Effector CD8-positive, alpha-beta T cell (primary cell): ENCODE data around the gene BNC2.

Experiments used
- DNase-seq: peaks from one replicate; lab custom pipeline; 2025; lab: John Stamatoyannopoulos, UW

Gene BNC2

DNA sequence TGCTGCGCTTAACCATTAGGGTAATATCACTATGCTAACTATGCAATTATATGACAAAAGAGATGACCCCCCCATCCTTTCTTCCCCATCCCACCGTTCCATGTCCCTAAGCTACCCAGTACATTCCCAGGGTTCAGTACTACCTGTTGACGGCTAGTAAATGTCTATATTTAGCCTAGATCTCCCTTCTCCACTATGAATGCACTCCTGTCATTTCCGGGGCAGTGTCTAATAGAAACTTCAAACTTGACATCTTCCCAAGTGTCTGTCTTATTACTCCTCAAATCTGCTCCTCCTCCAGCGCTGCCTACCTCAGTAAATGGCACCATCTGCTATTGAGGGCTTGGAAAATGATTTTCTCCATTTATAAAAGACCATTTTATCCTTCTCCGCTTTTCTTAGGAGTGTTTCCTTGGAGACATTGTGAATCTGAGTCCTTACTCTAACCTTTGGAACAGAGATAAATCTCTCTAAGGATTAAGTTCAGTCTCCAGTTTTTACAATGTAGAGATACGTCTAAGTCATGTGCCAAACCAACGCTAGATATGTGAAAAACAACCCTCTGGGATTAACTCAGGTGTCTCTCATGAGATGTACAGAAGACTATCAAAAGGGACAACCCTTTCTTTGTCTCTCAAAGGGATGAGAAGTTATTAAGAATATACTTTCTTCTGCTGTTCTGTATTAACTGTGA, 114.9 kb downstream of the BNC2 start:
- DNase-seq = no peak

DNA sequence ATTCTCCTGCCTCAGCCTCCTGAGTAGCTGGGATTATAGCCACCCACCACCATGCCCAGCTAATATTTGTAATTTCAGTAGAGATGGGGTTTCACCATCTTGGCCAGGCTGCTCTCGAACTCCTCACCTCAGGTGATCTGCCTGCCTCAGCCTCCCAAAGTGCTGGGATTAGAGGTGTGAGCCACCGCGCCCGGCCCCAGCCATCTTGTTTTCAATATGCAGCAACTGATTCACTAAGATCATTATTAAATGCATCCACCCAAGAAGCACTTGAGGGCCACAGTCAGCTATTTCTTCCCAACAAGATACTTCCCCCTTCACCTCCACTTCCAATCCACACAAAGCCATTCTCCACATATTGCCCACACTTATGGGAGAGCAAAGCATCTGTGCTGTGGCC, 115.8 kb downstream of the BNC2 start:
- no peak for DNase-seq

DNA sequence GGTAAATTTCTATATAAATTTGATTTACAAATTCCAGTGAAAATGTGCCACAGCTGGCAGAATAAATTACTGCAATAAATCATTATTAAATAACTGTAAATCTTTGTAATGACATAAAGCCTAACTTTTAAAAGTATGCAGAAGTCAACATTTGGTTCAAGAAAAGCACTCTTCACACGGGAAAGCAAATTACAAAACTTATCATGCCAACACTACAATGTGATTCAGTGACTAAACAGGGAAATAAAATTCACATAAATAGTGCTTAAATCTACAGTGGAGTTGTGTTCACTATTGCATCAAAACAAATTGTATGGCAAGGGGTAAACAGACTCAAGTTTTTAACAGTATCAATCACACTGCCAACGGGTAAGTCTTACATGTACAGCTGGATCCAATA, 117.2 kb downstream of the BNC2 start:
- DNase-seq = no peak

DNA sequence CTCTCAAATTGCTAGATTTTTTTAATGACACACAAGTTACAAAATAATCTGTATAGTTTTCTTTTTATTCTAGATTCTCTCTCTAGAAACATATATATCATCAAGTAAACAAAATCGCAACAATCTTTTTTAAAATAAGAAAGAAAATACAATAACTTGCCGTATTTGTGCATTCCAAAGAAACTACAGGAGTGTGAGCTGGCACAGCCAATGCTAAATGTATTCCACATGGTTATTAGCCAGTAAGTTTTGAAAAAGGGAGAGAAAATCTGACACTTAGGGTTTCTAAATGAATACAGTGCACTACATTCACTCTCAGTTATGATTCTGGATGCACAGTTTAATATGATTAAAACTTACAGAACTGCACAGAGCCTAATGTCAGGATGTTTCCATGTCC, 117.9 kb downstream of the BNC2 start:
- no peak for DNase-seq

DNA sequence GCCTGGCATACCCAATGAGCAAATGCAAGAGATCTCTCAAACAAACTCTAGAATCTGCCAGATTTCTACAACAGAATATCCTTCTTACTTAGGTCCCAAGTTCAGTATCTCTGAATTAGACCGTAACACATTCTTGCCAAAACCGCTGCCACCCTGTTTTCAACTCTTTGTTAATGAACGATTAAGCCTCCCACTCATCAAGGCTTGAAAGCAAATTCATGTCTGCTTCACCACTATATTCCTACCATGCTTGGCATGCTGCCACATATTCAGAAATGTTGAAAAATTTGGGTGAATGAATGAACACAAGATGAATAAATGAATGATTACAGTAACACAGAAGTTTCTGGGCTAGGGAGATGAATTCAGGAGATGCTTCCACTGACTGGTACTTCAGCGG, 119.9 kb downstream of the BNC2 start:
- no peak for DNase-seq

DNA sequence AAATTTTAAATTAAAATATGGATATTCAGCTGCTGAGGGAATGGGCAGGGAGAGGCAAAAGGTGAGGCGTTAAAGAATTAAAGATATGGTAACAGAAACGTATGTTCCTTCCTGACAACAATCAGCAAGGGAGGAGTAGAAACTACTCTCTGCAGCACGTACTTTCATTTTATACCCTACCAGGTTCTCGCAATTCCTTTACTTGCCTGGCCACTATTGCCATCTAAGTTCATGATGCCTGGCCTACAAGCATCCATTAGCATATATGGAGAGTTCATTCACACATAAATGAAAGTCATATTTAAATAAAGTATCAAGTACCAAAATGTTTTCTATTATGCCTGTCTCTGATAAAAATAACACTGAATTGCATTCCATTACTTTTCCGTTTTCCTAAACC, 125.1 kb downstream of the BNC2 start:
- no peak for DNase-seq

DNA sequence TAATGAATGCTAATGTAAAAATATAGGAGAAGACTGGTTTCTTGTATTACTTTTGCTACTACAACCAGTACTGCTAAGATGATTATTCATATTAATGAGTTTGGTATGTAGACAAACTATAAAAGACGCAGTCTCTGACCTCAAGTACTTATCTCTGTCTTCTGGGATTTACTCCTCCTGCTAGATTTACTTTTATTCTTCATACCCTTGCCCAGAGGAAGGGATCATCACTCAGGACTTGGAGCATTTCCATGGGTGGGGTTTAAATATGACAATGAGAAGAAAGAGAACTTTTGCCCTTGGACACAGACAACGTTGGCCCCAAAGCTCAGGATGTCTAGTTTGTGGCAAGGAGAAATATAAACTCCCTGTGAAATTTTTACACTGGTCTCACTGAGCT, 126.1 kb downstream of the BNC2 start:
- no peak for DNase-seq

DNA sequence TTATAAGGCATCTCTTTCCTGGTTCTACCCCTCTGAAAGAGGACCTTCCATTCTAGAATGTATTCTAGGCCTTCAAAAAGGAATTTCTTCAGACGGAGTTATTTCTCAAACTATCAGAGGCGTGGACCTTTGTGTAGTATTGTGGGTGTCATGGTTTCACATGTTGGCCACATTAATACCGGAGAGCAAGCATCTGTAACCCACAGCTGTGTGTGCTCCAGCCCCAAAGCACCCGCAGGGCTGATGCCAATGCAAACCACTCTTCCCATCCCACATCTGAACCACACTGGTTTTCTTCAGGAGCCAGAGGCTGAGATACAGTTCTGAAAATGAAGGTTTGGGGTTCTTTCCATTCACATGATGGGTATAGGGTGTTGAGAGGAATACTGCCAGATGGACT, 127.1 kb downstream of the BNC2 start:
- DNase-seq = no peak

DNA sequence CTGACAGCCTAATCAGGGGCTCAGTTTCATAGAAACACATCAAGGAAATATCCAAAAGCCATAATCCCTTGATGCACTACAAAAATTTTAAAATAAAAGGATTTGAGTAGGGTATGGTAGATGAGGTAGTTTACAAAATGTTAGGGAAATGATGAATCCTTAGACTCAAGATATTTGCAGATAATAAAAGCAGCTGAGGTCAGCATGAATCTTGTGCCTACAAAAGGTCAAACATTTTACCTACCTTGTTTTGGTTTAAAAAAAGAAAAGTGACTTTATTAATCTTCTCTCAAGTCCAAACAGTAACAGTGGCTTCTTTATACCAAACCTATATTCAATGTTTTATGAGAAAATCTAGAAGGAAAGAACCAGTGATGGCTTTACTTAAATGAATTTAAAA, 135.5 kb downstream of the BNC2 start:
- DNase-seq = no peak

DNA sequence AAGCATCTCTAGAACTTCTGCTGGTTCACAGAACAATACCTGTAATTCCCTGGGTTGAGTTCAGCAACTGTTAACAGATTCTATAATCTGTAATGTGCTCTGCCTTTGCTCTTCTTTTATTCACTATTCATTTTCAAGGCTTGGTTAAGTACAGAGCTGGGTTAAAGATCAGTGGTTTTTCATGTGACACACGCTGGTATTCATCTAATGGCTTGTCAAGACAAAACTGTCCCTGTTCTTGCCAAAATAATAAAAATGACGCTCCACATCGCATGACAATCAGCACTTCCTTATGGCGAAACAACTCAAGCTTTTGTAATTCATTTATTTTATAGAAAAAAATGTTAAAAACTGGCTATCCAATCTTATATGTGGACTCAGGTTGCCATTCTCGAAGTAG, 137.9 kb downstream of the BNC2 start:
- no peak for DNase-seq

DNA sequence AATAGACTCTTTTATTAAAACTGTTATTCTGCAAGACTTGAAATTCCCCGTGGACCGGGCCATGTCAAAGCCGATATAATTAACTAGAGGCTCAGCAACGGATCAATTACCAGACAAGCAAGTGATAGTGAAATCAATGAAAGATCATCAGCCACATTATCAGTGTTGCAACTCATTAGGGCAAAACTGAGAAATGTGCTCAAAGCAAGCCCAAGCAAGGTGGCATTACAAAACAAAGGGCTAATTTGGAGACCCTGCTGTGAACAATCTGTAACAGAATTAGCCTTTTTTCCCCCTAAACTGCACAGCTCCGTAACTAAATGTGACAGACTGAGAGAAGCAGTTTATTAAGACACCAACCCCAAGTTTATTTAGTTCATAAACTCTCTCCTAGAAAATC, 140.3 kb downstream of the BNC2 start:
- DNase-seq = no peak

DNA sequence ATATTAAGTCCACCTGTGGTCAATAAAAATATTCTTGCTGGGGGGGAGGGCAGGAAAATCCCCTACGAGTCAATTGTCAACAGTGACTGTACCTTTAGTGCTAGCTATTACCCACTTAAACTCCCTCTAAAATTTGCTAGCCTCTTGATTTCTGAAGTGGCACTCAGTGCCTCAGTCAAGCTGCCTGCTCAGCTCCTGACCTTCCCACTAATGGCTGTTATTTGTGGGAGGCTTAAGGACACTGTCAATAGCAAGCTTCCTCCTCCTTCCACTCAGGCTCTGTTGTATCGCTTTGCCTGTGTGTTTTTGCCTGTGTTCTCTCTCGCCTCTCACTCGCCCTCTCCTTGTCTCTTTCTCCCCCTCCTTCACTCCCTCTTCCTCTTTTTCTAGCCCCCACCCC, 140.8 kb downstream of the BNC2 start:
- DNase-seq = no peak

DNA sequence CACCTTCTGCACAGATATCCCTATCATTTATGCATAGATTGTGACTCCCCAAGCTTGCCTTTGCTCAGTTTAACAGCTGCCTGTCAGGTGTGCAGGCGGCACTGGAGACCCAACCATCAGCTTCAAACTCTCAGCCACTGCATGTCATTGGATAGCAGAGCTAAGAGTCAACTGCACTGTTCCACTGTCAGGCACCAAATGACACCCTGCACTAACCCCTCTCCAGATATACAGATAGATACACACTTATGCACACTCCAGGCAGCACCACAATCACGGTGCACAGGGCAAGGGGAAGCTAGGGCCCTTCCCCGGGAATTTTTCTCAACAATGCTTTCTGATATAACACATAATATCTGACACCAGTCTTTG, 142.3 kb downstream of the BNC2 start:
- no peak for DNase-seq

DNA sequence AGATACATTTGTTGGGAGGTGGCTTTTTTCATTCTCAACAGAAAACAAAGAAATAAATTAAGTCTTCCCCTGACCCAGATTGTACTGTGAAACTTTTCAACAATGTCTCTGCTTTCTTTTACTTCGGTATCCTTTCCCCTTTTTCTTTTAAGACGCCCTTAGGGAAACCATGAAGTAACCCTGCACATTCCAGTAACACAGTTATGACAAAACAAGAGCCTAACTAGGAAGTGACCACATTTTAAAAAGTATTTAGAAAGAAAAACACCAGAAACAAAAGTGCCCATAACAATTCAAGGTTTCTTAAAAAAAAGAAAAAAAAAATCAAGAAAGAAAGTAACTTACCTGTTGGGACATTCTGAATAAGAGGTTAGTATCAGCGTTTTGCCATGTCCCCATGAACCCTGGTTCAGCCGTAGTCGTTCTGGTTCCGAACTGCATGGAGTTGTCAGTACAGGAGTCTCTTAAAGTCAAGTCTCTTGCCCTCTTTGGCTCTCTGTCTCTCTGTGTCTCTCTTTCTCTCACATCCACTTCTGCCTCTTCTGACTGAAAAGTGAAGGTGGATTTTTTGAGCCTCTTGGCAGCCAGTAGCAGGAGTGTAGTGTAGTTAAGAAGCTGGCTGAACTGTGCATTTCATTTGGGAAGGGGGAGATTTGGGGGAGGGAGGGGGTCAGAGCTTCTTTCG, 142.9 kb downstream of the BNC2 start:
- DNase-seq = no peak

DNA sequence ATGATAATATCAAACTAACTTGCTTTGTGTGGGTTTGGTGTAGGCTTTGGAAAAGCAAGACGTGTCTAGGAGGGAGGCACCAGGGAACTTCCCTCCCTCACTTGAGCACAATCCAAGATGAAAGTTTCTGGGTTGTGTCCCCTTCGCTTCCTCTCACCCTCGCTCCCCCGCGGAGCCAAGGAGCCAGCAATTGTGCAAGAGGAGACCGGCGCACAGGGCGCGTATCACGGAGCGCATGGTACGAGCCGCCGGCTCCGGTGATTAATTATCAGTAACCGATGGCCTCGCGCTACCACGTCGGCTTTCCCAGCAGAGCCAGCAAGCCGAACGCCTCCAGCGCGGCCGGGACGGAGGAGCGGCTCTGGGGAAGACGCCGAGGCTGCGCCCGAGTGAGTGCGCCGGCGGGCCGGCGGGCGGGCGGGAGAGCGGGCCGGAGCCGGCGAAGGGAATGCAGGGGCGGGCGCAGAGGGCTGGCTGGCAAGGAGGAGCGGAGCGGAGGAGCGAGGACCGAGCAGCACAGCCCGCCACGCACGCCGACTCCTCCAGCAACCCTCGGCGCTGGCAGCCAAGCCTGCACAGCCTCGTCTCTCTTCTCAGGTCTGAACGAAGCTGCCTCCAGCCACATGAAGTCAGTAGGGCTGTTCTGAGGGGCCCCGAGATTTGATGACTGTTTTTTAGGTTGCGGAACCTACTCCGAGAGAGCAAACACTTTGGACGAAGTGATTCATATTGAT, 143.6 kb downstream of the BNC2 start:
- DNase-seq = no peak

DNA sequence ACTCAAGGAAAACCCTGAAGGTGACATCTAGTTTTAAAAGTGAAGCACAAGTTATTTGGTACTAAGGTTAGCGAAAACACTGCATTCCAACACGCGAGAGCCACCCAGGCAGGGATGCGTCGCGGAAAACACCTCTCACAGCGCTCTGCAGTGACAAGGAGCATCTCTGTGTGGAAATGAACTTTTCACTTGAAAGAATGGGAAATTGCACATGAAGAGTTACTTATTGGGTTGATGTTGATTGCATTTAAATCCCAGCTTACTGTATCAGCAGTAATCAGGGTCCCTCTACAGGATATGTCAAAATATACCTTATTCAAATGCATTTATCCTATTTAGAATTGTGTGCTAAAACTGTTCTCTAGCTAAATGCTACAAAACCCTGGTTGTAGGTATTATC, 144.4 kb downstream of the BNC2 start:
- DNase-seq = no peak

DNA sequence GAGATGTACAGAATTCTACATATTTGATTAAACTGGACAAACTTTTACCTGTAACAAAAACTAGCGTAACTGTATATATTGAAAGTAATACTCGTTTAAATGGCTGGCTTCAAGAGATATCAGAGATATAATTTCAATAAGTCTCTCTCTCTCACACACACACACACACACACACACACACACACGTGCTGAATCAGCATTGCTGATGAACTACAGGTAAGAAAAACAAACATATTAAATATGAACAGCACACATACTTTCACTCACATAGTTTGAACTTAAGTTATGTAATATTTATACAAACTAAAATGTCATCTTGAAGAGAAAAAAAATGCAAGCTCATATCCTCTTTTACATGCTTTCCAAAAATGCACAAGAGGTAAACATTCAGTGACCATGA, 145.4 kb downstream of the BNC2 start:
- DNase-seq = no peak

DNA sequence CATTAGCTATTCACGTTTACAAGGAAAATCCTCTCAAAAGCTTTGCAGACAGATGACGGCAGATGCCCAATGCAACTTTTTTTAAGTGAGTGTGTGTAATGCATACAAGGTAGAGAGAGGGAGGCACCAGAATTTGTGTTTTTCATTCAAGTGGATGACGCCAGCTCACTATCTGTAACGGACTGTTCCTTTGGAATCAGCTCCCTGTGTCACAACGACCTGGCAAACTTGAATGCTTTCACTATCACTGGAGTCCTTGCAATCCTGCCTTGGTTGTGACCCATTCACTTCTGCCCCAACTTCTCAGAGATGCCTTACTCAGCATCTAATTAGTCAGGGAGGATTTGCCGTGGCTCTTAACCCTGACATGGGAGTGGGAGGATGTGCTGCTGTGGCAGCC, 148.5 kb downstream of the BNC2 start:
- DNase-seq = no peak

DNA sequence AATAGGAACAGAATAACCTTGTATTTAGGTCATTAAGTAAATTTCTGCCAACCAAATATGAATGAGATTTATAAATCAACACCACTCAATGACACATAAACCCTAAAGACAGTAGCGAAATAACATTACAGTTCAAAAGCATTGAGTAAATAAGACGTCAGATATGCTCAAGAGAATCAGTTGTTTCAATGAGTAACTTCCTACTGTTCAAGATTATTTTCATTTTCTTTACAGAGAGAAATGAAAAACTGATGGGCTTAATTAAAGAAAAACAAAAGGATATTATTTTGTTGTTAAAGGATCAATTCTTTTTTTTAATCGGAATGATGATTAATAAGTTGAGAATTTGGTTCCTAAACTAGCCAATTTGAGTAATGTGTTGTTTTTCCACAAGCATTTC, 150.1 kb downstream of the BNC2 start:
- no peak for DNase-seq

DNA sequence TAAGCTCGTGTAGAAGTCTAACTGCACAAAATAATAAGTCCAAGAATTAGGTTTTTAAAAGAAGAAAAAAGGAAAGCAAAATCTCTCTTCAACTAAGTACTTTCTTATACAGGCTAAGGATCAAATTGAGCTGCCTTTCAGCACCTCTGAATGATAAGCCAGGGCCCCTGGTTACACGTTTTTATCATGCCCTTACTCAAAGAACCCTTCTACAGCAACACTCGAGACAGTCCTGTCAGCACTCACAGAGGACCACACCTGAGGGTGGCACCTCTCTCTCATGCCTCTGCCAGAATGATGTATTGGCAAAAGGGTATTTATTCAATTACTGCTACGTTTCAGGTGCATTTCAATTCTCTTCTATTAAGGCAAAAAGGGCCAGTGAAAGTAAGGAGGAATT, 150.5 kb downstream of the BNC2 start:
- DNase-seq = no peak

DNA sequence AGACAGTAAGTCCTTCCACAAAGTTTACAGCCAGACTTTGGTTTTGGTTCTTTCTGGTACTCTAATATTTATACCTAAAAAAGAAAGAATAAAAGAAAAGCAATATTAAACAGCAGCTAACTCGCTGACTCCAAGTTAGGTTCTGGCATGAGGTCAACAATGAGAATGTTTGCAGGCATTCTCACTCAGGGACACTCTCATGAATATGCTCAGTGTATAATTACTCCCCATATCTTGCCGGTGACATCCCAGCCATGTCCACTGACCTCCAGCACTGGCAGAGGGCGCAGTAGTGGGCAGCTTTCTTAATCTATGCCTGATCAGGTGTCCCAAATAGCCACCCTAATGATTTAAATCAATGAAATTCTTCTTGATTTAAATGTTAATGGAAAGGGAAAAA, 151.5 kb downstream of the BNC2 start:
- no peak for DNase-seq

DNA sequence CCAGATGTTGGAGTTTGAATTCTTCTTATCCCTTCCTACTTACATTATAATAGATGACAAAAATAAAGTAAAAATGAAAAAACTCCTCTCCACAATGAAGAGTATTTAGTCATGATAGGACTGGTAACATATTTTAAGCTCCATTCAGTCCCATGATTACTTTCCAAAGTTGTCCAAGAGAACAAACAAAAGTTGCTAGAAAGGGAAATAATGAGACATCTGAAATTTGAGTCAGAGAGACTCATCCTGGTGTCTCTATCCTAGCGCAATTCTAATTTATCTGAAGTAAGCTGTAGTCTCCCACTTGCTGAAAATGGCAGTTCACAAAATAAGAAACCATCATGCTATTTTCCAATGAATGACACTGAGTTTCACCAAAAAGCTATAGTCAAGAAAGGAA, 152.2 kb downstream of the BNC2 start:
- no peak for DNase-seq

DNA sequence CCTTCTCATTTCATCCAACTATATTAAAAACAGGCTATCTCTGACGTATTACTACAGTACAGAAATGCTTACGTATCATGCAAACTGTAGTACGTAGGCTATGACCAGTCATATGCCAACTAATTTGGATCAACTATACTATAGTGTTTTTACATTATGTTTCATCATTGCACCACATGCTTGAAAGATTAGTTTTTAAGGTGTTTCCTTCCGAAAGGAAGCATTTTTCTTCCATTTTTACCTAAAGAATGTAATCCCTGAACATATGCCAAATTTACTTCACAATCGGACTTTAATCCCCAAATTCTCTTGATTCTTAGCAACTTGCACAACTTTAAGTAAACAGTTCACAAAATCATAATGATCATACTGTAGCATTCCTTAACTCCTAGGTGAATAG, 153.9 kb downstream of the BNC2 start:
- DNase-seq = no peak

DNA sequence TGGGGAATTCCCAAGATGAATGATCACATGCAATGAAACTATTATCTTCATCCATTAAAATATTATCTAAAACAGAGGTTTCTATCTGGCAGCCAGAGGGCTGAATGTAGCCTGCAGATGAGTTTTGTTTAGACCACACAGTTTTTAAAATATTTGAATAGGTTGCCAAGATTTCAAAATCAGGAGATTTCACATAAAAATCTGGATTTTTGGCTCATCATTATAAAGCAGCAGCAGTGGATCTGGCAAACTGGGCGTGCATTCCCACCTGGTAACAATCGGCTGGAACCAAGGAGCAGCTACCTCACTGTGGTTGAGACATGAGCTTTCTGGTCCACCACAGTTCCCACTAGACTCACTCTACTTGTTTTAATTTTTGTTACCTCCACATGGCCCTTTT, 155.1 kb downstream of the BNC2 start:
- DNase-seq = no peak
